HG02852 (cell line): ENCODE measurements around the gene DDX31.

Source experiments
- ATAC-seq: cut with Tn5 transposase; IDR thresholded peaks from one replicate; pipeline ENCODE4 v1.9.1; 2021; ENCODE audit warnings: mild to moderate bottlenecking, moderate library complexity; ENCODE audit not compliant: unreplicated experiment

DDX31 gene

DNA sequence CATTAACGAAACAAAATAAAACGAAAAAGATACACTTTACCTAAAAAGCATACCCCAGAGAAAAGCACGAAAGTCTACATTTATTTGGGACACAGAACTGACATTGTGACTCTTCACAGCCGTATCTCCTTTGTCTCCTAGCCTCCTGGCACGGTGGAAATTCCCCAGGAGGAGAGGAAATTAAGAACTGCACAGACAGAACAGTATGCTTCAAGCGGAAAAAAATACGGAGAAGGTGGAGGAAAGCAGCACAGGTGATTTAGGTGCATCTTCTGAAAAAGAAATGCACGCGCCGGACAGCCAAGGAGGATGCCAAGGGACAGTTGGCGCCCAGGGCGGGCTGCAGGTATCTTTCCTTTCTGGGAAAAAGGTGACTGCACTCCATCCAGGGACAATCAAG lies 32.0 kb downstream of the DDX31 start:
- ATAC-seq, result no peak

DNA sequence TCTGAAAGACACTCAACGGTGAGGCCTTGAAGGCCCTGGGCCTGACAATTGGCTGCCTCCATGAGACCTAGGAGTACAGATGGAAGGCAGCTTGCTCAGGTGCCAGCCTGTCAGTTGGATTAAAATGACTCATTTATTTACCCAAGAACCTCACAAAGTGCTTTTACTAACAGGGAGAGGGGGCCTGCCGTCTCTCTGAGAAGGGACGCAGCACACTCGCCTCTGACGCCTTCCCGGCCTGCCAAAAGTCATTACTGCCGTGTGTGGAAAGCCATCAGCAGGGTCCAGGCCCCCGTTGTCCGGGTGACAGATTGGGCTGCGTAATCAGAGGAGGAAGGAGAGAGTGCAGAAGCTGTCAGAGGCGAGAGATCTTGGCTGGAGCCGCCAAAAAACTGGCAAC lies 32.4 kb downstream of the DDX31 start:
- ATAC-seq, result no peak

DNA sequence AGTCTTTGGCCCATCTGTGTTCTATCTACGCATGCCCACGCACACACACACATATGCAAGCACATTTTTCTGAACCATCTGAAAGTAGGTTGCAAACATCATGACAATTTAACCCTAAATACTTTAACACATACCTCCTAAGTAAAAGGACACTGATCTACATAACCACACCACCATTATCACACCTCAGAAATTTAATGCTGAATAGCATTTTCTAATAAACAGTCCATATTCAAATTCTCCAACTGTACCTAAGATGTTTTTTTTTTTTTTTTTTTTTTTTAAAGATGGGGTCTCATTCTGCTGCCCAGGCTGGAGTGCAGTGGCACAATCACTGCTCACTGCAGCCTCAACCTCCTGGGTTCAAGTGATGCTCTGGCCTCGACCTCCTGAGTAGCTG lies 35.5 kb downstream of the DDX31 start:
- no peak for ATAC-seq

DNA sequence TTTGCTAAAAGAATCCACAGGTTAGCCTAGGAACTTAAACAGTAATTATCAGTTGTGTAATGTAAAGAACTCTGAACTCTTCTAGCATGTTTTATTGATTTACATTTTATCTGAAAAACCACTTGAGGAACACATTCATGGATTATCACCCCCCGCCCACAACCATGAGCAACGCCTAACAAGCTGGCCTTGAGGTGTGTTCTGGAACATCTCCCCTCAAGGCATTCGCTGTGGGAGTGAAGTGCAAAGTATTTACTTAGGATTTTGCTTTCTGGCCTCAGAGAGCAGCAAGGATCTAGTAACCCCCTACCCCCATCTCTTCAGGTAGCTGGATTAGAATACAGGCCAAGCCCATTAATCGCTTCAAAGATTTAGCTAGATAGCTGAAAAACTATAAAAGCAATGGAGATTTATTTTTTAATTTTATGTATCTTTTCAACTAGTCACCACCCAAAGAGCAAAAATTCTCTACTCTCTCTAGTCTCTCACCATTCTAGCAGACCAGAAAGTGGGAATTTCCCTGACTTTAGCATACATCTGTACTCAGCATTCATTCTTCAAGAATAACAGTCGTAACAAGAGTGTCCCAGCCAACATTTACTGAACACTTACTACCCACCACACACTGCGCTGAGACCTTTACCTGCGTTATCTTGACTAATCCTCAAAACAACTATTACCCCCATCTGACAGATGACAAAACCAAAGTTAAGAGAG lies 37.2 kb downstream of the DDX31 start:
- ATAC-seq, result no peak

DNA sequence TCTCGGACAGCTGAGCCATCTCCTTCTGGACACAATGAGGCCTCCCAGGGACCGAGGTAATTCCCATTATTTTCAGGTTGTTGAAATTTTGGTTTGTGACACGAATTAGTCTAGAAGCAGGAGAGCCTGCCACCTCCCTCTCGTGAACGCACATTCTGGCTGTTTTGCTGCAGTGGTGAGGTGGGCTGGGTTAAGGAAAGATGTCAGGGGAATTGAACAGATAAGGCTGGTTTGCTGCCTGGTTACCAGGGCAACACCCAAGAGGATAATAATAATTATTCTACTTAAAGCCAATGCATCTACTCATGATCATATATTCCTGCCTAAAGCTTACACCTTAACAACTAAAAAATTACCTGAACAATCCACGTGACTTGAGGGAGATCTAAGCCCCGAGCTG lies 38.1 kb downstream of the DDX31 start:
- ATAC-seq, result no peak

DNA sequence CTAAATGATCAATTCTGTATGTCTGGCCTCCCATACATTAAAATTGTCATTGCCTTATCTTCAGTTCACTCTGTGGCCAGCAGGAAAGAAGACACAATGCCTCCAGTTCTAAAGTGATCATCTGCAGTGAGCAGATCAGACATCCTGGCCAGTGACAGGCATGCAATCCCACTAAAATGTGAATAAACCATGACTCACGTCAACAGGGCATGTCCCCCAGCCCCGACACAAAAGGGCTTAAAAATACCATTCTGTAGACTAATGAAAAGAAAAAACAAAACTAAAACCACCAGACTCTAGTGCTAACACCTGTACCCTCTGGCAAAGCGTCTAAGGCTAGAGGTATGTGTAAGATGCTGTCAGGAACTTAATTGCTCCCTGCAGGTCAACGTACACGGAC lies 38.5 kb downstream of the DDX31 start:
- no peak for ATAC-seq

DNA sequence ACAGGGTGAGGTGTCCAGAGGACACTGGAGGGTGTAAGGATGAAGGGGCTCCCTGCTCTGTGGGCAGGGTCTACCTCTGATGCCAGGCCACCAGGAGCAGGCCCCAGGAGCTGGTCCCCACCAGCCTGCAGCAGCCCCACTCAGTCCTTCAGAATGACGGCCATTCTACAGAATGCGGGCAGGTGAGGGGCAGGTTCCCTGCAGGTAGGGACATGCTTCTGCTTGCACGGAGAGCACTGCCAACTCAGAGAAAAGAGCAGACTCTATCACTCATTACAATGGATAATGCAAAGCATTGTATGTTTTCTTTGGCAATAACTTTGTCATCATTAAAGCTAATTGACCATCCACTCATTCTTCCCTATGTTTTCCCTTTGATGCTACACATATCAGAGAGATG lies 39.0 kb downstream of the DDX31 start:
- no peak for ATAC-seq

DNA sequence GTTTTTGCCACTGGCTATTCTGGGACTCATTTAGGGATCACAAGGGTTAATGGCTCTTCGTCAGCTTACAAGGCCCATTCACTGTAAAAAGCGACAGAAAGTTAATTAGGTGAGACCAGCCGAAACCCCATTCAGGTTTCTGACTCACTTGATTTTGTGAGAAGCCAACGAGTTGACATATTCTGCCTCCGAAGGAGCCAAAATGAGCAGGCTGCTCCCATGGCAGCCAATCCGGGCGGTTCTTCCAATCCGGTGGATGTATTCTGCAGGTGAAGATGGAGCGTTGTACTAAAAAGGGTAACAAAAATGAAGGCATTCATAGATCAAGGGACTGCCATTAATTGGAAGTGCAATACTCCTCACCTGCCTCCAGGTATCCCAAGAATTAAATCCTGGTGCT lies 39.7 kb downstream of the DDX31 start:
- no peak for ATAC-seq

DNA sequence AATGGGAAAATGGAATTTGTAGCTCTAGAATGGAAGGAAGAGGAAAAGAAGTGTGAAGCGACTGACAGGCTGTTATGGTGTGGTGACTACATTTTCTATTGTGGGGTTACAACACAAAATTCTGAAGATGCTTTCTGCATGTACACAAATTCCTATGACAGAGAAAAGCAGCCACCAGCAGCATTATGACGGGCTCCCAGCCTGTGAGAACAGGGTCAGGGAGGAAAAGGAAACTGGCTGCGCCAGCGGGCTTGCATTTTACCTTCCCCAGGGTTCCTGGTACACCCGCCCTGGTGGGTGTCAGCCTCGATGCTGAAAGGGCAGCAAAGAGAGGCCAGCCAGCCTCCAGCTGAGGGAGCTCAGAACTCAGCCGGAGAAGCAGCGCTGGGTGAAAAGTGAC lies 41.0 kb downstream of the DDX31 start:
- no peak for ATAC-seq

DNA sequence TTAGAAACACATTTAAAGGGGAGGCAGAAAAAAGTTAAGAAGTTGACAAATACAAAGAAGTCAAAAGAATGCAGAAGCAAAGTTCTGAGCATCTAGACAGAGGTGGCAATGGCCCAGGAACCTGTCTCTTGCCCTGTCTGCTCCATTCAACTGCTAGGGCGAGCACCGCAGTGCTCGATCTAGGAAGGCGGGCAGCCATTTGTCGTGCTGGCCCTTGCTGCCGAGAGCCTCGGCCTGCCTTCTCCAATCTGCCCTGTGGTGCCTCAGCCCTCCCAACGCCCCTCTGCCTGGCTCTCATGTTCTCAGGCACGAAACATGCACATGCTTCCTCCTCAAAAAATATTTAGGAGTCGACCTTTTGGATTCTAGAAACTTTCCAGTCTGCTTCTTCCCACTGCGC lies 42.2 kb downstream of the DDX31 start:
- no peak for ATAC-seq

DNA sequence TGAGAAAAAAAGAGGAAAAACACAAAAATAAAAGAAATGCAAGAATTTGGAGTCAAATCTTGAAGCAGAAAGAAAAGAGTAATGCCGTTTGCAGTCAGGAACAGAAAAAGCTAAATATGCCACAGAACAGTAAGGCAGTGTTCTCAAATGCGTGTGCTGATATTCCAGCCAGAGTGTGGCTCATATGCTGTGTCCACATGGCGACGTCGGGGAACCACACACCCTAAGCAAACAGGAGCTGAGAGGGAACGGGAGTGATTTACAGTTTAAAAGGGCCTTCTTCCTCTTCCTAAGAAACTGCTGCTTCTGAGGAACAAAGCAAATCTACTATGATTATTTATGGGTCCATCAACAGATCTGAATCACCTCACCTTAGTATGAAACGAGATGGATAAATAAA lies 42.7 kb downstream of the DDX31 start:
- ATAC-seq, result no peak

DNA sequence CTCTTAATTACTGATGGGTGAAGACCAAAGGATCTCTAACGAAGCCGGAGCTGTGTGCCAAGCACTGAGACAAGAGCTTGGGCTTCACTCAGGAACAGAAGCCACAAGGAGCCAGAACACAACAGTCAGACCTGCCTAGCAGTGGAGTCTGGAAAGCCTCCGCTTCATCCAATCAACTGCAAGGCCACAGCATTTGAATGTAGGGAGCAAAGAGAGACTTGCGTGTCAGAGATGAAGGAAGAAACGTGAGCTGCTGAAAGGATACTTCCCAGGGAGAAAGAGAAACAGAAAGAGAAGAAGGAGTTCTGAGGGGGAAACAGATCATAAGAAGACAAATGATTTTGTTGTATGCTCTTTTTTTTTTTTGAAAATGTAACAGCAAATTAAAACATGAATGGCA lies 43.5 kb downstream of the DDX31 start:
- ATAC-seq, result no peak

DNA sequence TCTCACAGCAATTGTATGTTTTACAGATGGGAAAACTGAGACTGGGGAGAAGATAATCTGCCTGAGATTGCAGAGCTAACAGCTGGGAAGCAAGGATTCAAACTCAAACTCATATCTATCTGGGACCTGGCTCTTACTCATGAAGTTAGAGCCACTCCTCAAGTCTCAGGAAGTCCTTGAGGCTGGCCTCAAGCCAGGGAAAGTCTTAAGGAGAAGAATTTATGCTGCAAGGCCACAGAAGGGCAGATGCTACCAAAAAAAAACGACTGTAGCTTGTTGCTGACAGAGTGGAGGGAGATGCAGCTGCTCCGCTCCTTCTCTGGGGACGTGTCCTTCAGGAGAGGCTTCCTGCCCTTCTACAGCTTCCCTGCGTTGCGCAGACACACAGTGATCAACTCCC lies 47.6 kb downstream of the DDX31 start:
- ATAC-seq, result no peak

DNA sequence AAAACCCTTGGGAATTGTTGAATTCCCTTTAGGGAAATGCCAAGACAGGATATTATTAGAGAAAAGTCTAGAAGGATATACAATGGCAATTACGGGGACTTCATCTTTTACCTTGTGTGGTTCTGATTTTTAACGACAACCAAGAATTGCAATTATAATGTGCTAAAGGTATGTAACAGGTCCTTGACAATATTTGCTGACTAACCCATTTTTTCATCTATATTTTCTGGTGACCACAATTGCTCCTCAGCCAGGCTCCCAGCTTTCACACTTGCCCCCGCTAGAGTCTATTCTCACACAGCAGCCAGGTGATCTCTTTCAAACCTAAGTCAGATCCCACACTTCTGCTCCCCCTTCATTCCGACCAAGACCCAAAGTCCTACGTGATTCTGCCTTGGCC lies 53.1 kb downstream of the DDX31 start:
- ATAC-seq, result no peak

DNA sequence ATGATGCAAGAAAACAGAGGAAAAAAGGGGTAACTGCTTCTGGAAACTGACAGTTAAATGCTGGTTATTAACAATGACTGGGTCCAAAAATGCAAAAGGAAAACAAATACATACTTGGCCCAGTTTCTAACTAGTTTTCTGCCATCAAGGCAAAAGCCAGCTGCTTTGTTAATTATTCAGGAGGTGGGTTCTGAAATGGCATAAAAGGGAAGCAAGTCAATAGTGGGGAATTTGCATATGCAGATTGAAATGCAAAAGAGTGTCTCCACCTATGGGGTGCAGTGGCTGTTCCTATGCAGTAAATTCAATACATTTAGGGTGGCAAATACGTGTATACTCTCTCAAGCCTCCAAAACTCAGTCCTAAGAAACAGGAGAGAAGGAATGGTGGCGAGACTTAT lies 54.0 kb downstream of the DDX31 start:
- ATAC-seq, result no peak

DNA sequence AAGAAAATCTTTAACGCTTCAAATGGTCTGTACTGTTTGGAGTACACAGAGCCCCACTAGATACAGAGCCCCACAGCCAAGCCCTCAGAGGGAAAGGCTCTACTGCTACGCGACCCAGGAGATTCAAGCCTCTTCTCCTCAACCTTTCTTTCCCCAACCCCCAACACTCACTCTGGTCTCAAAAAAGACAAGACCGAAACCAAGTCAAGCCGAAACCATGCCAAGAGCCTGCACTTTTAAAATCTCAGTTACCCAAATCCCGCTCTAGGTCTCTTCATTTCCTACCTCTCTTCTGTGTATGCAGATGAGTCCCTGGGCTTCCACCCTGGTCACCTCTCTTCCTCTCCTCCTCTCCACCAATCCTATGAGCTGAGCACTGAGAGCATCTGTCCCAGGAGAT lies 55.5 kb downstream of the DDX31 start:
- no peak for ATAC-seq

DNA sequence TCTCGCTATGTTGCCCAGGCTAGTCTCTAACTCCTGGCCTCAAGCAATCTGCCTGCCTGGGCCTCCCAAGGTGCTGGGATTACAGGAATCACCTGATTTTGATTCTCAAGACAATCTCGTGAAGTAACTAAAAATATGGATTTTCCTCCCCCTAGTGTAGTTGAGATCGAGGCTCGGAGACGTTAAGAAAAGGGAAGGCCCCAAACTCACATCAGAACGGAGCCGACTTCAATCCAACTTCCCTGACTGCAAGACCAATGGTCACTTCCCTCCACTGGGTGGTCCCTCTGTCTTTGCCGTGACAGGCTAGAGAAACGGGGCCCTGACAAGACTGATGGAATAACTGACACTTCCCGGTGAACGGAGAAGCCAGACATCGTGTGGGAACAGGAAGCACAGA lies 59.1 kb downstream of the DDX31 start:
- ATAC-seq, result no peak

DNA sequence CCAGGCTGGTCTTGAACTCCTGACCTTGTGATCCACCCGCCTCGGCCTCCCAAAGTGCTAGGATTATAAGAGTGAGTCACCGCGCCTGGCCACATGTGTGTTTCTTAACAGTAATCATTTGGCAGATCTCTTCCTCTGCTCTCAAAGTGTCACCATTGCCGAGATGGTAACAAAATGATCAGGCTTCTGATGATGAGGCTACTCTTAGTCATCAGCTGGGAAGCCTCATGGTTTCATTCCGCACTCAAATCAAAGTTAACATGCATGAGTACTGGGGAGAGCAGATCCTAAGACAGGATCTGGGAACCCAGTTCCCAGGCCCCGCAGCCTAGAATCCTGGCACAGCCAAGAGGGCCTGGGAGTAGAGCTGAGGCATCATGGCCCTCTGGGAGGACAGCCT lies 60.0 kb downstream of the DDX31 start:
- ATAC-seq, result no peak

DNA sequence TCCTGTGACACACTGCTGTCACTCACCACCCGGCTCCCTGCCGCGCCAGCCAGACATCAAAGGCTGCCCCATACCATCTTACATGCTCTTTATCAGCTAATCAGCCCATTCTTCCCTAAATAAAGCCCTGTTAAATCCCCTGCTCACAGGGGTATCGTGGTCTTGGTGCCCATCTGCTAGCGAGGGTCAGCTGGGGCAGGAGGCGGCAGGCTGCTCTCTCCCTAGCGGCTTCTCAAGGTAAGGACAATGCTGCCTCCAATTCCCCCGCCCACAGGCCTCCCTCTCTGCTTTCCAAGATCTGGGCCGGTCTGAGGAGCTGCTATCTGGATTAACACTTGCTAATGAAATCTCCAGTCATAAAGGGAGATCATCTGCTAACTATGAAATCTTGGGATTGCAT lies 60.6 kb downstream of the DDX31 start:
- ATAC-seq, result no peak

DNA sequence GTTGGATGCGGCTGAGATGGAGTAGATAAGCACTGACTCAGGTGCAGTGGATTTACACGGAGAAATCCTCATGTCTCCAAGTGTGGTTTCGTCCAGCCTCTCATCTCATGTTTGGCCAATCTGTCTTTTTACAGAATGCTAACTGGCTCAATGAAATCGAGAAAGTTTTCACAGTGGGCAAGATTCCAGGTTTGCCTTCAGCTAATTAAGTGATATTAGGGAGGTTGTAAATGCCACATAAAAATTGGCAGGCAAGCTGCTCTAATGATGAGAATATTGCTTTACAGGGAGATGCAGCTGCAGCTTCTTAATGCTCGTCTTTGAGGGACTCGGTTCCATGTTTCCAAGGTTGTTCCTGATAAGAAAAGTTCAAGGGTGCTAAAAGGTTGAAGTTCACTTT lies 63.7 kb downstream of the DDX31 start:
- no peak for ATAC-seq

DNA sequence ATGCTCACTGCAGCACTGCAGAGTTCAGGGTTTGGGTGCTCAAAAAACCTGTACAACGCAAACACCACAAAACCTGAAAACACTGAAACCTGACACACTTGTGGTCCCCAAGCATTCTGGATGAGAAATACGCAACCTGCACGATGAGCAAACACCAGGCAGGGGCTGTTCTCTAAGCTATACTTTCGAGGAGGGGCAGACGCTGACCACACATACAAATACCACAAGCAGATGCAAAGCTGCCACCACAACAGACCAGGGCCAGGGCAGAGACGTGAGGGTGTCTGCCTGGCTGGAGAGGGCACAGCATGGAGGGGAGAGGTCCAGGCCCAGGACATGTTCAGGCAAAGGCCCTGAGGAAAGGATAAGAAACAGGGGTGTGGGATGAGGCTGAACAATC lies 64.4 kb downstream of the DDX31 start:
- ATAC-seq, result no peak

DNA sequence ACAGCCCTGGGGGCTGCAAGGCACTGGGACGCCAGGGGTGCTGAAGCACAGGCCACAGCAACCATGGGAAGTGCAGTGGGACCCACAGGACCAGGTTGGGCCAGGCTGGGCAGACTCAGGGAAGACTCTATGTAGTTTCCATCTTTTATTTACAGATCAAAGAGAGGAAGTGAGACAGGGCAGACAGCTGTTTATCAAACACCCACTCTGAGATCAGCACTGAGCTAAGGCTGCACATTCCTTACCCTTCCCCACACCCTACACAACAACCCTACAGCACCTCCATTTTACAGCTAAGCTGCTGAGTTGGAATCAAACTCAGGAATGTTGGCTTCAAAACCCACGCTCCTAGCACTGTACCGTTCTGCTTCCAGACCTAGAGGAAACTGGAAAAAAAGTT lies 67.6 kb downstream of the DDX31 start:
- ATAC-seq, result no peak

DNA sequence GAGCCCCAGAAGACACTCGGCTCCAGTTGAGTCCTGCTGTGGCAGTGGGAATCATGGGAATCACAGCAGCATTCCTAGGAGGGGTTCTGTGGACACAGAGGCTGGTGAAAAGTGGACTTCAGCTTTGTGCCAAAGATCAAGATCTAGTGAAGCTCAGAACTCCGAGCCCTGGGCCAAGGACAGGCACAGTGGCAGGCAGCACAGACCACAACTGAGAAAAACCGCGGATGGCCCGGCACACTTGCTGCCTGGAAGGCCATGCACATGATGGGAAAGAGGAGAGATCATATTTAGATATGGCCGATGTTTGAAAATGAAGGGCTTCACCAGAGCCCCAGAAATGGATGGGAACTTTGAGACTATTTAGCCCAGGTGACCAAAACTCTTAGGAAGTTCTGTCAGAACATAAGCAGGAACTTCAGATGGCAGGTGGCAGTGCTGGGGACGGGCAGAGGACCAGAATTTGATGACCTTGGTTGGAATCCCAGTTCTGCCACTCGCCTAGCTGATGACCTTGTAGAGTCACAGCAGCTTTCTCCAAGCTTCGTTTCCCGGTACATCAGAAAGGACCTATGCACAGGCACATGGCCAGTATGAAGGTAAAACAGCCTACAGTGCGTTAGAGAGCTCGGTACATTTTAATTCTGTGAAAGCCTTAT lies 69.3 kb downstream of the DDX31 start:
- no peak for ATAC-seq
